IMR-90 (cell line): ENCODE data around the gene BCCIP. TPM values are rescaled to one million over a fixed set of nuclear protein-coding genes. Genes with fewer than 3 reads are reported as not detected.

Experiments used
- ATAC-seq: fragments of 200-7000 bp; cut with Tn5 transposase; 2 replicates; pipeline ENCODE4 v1.9.1; 2020; ENCODE audit warnings: low read depth, mild to moderate bottlenecking, moderate library complexity
- BruUV-seq: library from RNA; stranded (reverse); fragments of 400-500 nt; replicated peaks from 2 replicates; lab custom pipeline; 2021; lab: Mats Ljungman, UMichigan
- CTCF ChIA-PET: fragments of 300-600 bp; formaldehyde crosslinking; extraction: SDS; loops from one replicate; lab custom pipeline; 2021; ENCODE audit warnings: antibody characterized with exemption; lab: Yijun Ruan, JAX
- POLR2A ChIA-PET: fragments of 300-600 bp; sonication (Branson Sonifier 250); formaldehyde crosslinking; loops from one replicate; lab custom pipeline; 2022; ENCODE audit warnings: antibody characterized with exemption; ENCODE audit not compliant: unreplicated experiment; lab: Charles Lee
- DNase-seq: peaks from one replicate; pipeline ENCODE4 v3.0.0; 2013
- H2AFZ ChIP-seq: replicated peaks from 2 replicates; pipeline ENCODE3; 2013; ENCODE audit warnings: low read length, mild to moderate bottlenecking; ENCODE audit not compliant: poor library complexity
- H2AK5ac ChIP-seq: 2 replicates; pipeline ENCODE4 v1.6.1; 2013; ENCODE audit warnings: low read depth, low read length, inconsistent platforms
- H2AK9ac ChIP-seq: replicated peaks from 2 replicates; pipeline ENCODE3; 2013; ENCODE audit warnings: mild to moderate bottlenecking, low read depth, low read length, moderate library complexity; ENCODE audit not compliant: poor library complexity
- H2BK120ac ChIP-seq: 2 replicates; pipeline ENCODE4 v1.6.1; 2013; ENCODE audit warnings: low read depth, low read length, inconsistent platforms
- H2BK15ac ChIP-seq: 3 replicates; pipeline ENCODE4 v1.6.1; 2013; ENCODE audit warnings: low read depth, low read length, inconsistent platforms
- H2BK20ac ChIP-seq: 2 replicates; pipeline ENCODE4 v1.6.1; 2013; ENCODE audit warnings: low read depth, mild to moderate bottlenecking, inconsistent platforms, low read length, moderate library complexity
- H2BK5ac ChIP-seq: 2 replicates; pipeline ENCODE4 v1.6.1; 2013; ENCODE audit warnings: mild to moderate bottlenecking, low read depth, low read length, inconsistent platforms; ENCODE audit not compliant: poor library complexity, severe bottlenecking
- H3K14ac ChIP-seq: replicated peaks from 2 replicates; pipeline ENCODE4 v1.6.1; 2013; ENCODE audit warnings: low read depth, low read length, inconsistent platforms
- H3K18ac ChIP-seq: 2 replicates; pipeline ENCODE4 v1.6.1; 2013; ENCODE audit warnings: low read depth, low read length, control low read depth
- H3K23ac ChIP-seq: 2 replicates; pipeline ENCODE4 v1.6.1; 2013; ENCODE audit warnings: low read depth, low read length, inconsistent platforms
- H3K27ac ChIP-seq: 2 replicates; pipeline ENCODE4 v1.5.1; 2013; ENCODE audit warnings: mild to moderate bottlenecking, control low read depth, low read length; ENCODE audit not compliant: insufficient read depth
- H3K27me3 ChIP-seq: 2 replicates; pipeline ENCODE4 v1.6.1; 2013; ENCODE audit warnings: low read length; ENCODE audit not compliant: control insufficient read depth, insufficient read depth
- H3K36me3 ChIP-seq: 2 replicates; pipeline ENCODE4 v1.6.1; 2013; ENCODE audit warnings: low read length, mixed read lengths; ENCODE audit not compliant: control insufficient read depth, insufficient read depth
- H3K4ac ChIP-seq: 2 replicates; pipeline ENCODE4 v1.6.1; 2013; ENCODE audit warnings: low read depth, low read length, inconsistent platforms
- H3K4me1 ChIP-seq: 2 replicates; pipeline ENCODE4 v1.6.1; 2013; ENCODE audit warnings: low read length, mixed read lengths; ENCODE audit not compliant: control insufficient read depth, insufficient read depth
- H3K4me2 ChIP-seq: 2 replicates; pipeline ENCODE4 v1.6.1; 2013; ENCODE audit warnings: low read depth, mild to moderate bottlenecking, control low read depth, low read length, moderate library complexity
- H3K4me3 ChIP-seq: 2 replicates; pipeline ENCODE4 v1.5.1; 2013; ENCODE audit warnings: low read depth, mild to moderate bottlenecking, control low read depth, low read length, moderate library complexity; ENCODE audit not compliant: insufficient read depth
- H3K56ac ChIP-seq: 2 replicates; pipeline ENCODE4 v1.6.1; 2013; ENCODE audit warnings: low read length, inconsistent platforms; ENCODE audit not compliant: insufficient read depth; ENCODE audit errors: extremely low read depth
- H3K79me1 ChIP-seq, 2 experiments: 2 replicates each; pipeline ENCODE4 v1.6.1; 2013; ENCODE audit warnings: low read length in 2 of 2, inconsistent platforms in 1 of 2, low read depth in 1 of 2
- H3K9ac ChIP-seq: 2 replicates; pipeline ENCODE4 v1.6.1; 2013; ENCODE audit warnings: low read depth, low read length, control low read depth
- H3K9me1 ChIP-seq: 2 replicates; pipeline ENCODE4 v1.6.1; 2013; ENCODE audit warnings: low read length, inconsistent platforms; ENCODE audit not compliant: insufficient read depth
- H3K9me3 ChIP-seq: 2 replicates; pipeline ENCODE4 v1.6.1; 2013; ENCODE audit warnings: low read length; ENCODE audit not compliant: control insufficient read depth, insufficient read depth
- H4K20me1 ChIP-seq: 2 replicates; pipeline ENCODE4 v1.6.1; 2013; ENCODE audit warnings: low read length, inconsistent platforms; ENCODE audit not compliant: insufficient read depth
- H4K5ac ChIP-seq: 2 replicates; pipeline ENCODE4 v1.6.1; 2013; ENCODE audit warnings: mild to moderate bottlenecking, low read depth, low read length, control low read depth
- H4K8ac ChIP-seq, 2 experiments: 2 replicates each; pipeline ENCODE4 v1.6.1; 2013; ENCODE audit warnings: low read depth in 2 of 2, low read length in 2 of 2, control low read depth in 1 of 2, inconsistent platforms in 1 of 2
- H4K91ac ChIP-seq: 2 replicates; pipeline ENCODE4 v1.6.1; 2013; ENCODE audit warnings: low read depth, low read length, inconsistent platforms; ENCODE audit not compliant: insufficient read depth
- CEBPB ChIP-seq: IDR thresholded peaks from 2 replicates; pipeline ENCODE4 v1.6.1; 2012; ENCODE audit warnings: low read depth, low read length, improper control_type of control experiment
- CHD1 ChIP-seq: IDR thresholded peaks from 2 replicates; pipeline ENCODE4 v1.6.1; 2012; ENCODE audit warnings: low read depth, low read length, improper control_type of control experiment
- FOS ChIP-seq: fragments of 150-350 bp; IDR thresholded peaks from 2 replicates; pipeline ENCODE4 v1.6.1; 2016; ENCODE audit warnings: low read depth, low read length
- MAFK ChIP-seq: IDR thresholded peaks from 2 replicates; pipeline ENCODE4 v1.6.1; 2012; ENCODE audit warnings: low read depth, low read length, improper control_type of control experiment
- MAZ ChIP-seq: IDR thresholded peaks from 2 replicates; pipeline ENCODE4 v1.6.1; 2012; ENCODE audit warnings: low read depth, mild to moderate bottlenecking, low read length, improper control_type of control experiment, moderate library complexity, borderline replicate concordance
- MXI1 ChIP-seq: IDR thresholded peaks from 2 replicates; pipeline ENCODE4 v1.6.1; 2012; ENCODE audit warnings: low read depth, mild to moderate bottlenecking, low read length, moderate library complexity, borderline replicate concordance
- NFE2L2 ChIP-seq: fragments of 150-350 bp; IDR thresholded peaks from 2 replicates; pipeline ENCODE4 v1.6.1; 2016; ENCODE audit warnings: low read depth, mild to moderate bottlenecking, low read length
- POLR2A ChIP-seq: IDR thresholded peaks from 2 replicates; pipeline ENCODE4 v1.6.1; 2012; ENCODE audit warnings: mild to moderate bottlenecking, low read depth, low read length
- RAD21 ChIP-seq: IDR thresholded peaks from 2 replicates; pipeline ENCODE4 v1.6.1; 2012; ENCODE audit warnings: low read length, improper control_type of control experiment
- RCOR1 ChIP-seq: IDR thresholded peaks from 2 replicates; pipeline ENCODE4 v1.6.1; 2012; ENCODE audit warnings: mild to moderate bottlenecking, low read length, improper control_type of control experiment; ENCODE audit not compliant: insufficient replicate concordance
- RFX5 ChIP-seq: IDR thresholded peaks from 2 replicates; pipeline ENCODE4 v1.8.0; 2012; ENCODE audit warnings: low read depth, mild to moderate bottlenecking, low read length, moderate library complexity
- SMC3 ChIP-seq: fragments of 150-350 bp; IDR thresholded peaks from 2 replicates; pipeline ENCODE4 v1.6.1; 2016; ENCODE audit warnings: low read depth, mild to moderate bottlenecking, antibody characterized with exemption, low read length, moderate library complexity
- WGBS, 2 experiments: methylation state at CpG; one replicate each; pipeline versions ENCODE4 v1.1.5 to v1.1.7; 2013; ENCODE audit warnings: missing lambda C conversion rate in 2 of 2; ENCODE audit not compliant: insufficient read length in 1 of 2; ENCODE audit errors: extremely low coverage in 2 of 2; 5-methylcytosine and 5-hydroxymethylcytosine counted together
- dilution Hi-C: fragments of 300-500 bp; cut with HindIII; formaldehyde crosslinking; loops from one replicate; pipeline ENCODE4 v1.14.3; 2018; ENCODE audit warnings: low sequenced_read_pairs; ENCODE audit not compliant: unreplicated experiment
- in situ Hi-C: fragments of 300-500 bp; cut with MboI; formaldehyde crosslinking; loops from 3 replicates; pipeline ENCODE4 v1.14.3; 2019; ENCODE audit warnings: low sequenced_read_pairs, inconsistent platforms, mixed read lengths
- intact Hi-C: fragments of 100-400 bp; cut with micrococcal nuclease; formaldehyde crosslinking; loops from 2 replicates; pipeline ENCODE4 v1.10.0; 2022
- polyA plus RNA-seq, 3 experiments: library from polyadenylated mRNA; depleted of rRNA; stranded (reverse); fragments of >200 nt; gene quantifications; 2 replicates each; pipeline ENCODE4 v1.2.3, GENCODE V29; 2012; ENCODE audit warnings: low replicate concordance in 1 of 3
- total RNA-seq: library from RNA; depleted of rRNA; stranded (reverse); fragments of >200 nt; gene quantifications from 2 replicates; pipeline ENCODE4 v1.2.3, GENCODE V29; 2012
- TF ChIP-seq, protein P1 (sequence below): fragments of 150-350 bp; IDR thresholded peaks from 2 replicates; pipeline ENCODE4 v1.6.1; 2017; ENCODE audit warnings: mild to moderate bottlenecking, antibody characterized with exemption, low read length, low read depth

The BCCIP gene
- total and polyA plus RNA-seq, 2 of the 4 experiments (the other 2 are of a cell fraction) = 31.9 to 49.2 TPM

DNA sequence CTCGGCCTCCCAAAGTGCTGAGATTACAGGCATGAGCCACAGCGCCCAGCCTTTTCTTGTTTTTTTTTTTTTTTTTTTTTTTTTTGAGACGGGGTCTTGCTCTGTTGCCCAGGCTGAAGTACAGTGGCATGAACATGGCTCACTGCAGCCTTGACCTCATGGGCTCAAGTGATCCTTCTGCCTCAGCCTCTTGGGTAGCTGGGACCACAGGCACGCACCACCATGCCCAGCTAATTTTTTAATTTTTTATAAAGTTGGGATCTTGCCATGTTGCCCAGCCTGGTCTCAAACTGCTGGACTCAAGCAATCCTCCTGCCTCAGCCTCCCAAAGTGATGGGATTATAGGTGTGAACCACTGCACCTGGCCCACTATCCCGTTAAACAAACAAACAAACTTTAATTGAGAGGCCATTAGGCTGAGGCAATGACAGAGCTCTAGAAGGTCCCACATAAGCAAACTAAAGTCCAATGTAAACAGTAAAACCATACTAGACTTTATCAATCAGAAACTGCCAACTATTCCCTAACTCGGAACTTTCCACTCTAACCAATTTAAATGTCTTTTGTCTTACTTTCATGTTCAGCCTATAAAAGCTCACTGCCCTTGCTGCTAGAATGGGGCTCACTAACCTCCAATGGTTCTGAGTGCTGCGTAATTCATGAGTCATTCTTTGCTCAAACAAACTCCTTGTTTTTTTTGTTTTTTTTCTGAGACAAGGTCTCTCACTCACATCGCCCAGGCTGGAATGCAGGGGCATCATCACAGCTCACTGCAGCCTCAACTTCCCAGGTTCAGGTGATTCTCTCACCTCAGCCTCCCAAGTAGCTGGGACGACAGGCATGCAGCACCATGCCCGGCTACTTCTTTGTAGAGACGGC is 55.9 kb downstream of the BCCIP start (continued):
- TF ChIP-seq, protein P1, sequence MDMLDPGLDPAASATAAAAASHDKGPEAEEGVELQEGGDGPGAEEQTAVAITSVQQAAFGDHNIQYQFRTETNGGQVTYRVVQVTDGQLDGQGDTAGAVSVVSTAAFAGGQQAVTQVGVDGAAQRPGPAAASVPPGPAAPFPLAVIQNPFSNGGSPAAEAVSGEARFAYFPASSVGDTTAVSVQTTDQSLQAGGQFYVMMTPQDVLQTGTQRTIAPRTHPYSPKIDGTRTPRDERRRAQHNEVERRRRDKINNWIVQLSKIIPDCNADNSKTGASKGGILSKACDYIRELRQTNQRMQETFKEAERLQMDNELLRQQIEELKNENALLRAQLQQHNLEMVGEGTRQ = no peak

DNA sequence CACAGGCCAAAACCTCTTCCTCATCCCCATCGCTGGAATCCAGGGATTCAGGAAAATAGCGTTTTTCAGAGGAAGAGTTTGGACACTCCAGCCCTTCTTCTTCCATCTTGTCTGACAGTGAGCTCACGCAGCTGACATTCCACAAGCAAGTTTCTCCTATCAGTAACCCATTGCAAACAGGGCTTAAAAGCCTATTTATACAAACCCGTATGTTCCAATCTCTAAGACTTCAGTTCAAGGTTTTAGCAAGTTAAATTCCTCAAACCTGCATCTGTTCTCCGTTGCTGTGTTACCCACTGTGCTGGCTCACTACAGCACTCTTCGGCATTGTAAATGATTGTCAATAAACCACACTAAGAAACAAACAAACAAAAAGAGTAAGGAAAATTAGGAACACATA is 57.4 kb downstream of the BCCIP start:
- H3K9ac ChIP-seq = peak overlapping the region; percentile 24; the same call in 1 of the 2 replicates
- H4K5ac ChIP-seq = 0 out of 2 replicates have a peak overlapping the region, but pooled peaks have one; percentile 36
- peaks cover 7% of the 10 kb centered on the region; the same call in 1 of the 2 replicates for H3K9me1 ChIP-seq
- peak overlapping the region; percentile 83; the same call in 1 of the 2 replicates for H3K18ac ChIP-seq
- peaks cover 16 to 17% of the 10 kb centered on the region in 2 experiments for H3K79me1 ChIP-seq
- 0 out of 4 replicates have a peak overlapping the region, but pooled peaks of 1 of the 2 experiments have one; percentile 19 for H4K8ac ChIP-seq
- no peak overlapping the region for H3K4me3 ChIP-seq
- H3K14ac ChIP-seq = no peak overlapping the region; the same call in 1 of the 2 replicates
- POLR2A ChIA-PET = no interaction called here
- in situ Hi-C loops (no loop called here), intact Hi-C loops (no loop called here), dilution Hi-C loops (no loop called here)
- TF ChIP-seq RCOR1 (no peak), MAZ (no peak), SMC3 (no peak), NFE2L2 (no peak), FOS (no peak), CHD1 (no peak), MAFK (no peak), MXI1 (no peak), RFX5 (no peak), POLR2A (no peak), CEBPB (no peak), RAD21 (no peak)
- peaks cover 6% of the 10 kb centered on the region for H3K36me3 ChIP-seq
- no peak overlapping the region for H2BK15ac ChIP-seq
- H2BK20ac ChIP-seq = no peak overlapping the region
- WGBS, 2 experiments = 61% methylated on average over 2 of the region's 6 CpGs; no CpG with 5 or more reads in 1 of the 2 experiments
- peak; percentile 42 for DNase-seq
- H3K23ac ChIP-seq = 0 out of 2 replicates have a peak overlapping the region, but pooled peaks have one; percentile 38
- H2BK120ac ChIP-seq = no peak overlapping the region; the same call in 1 of the 2 replicates
- H2AK5ac ChIP-seq = no peak overlapping the region
- no peak overlapping the region for H3K56ac ChIP-seq
- BruUV-seq = no TSS peak
- H3K4me2 ChIP-seq = peak overlapping the region; percentile 46; the same call in 1 of the 2 replicates
- H3K4me1 ChIP-seq = peaks cover 10% of the 10 kb centered on the region
- peak overlapping the region; percentile 37; the same call in 1 of the 2 replicates for H3K4ac ChIP-seq
- peak overlapping the region; percentile 39; the same call in 1 of the 2 replicates for H4K91ac ChIP-seq
- H4K20me1 ChIP-seq = peaks cover 10% of the 10 kb centered on the region
- no peaks in the 10 kb centered on the region for H3K27me3 ChIP-seq
- H2AFZ ChIP-seq = no peak overlapping the region
- no peak overlapping the region for H2BK5ac ChIP-seq
- peak overlapping the region; percentile 37; the same call in 1 of the 2 replicates for H3K27ac ChIP-seq
- ATAC-seq = peak; percentile 54
- peaks cover 4% of the 10 kb centered on the region; the same call in 1 of the 2 replicates for H3K9me3 ChIP-seq
- CTCF ChIA-PET = no interaction called here
- no peak overlapping the region for H2AK9ac ChIP-seq
